Psoas muscle (tissue), 8 donors: ENCODE results near the gene CEP85. TPM values are rescaled to one million over a fixed set of nuclear protein-coding genes. Genes with fewer than 3 reads are reported as not detected.

Experiments used
- ATAC-seq, 4 donors: fragments of 200-7000 bp; cut with Tn5 transposase; one replicate each; pipeline ENCODE4 v1.9.1; 2020; ENCODE audit warnings: moderate library complexity in 3 of 4, mild to moderate bottlenecking in 2 of 4
- DNase-seq, 2 donors: peaks; one replicate each; pipeline ENCODE4 v3.0.0-alpha.2; 2020
- H3K27ac ChIP-seq: fragments of 200-600 bp; one replicate; pipeline ENCODE4 v1.8.0; 2022
- H3K27me3 ChIP-seq, 3 donors: fragments of 200-600 bp in 1 of 3; one replicate each; pipeline versions ENCODE4 v1.6.1 to v1.8.0; 2013 to 2022; ENCODE audit warnings: low read length in 2 of 3, mild to moderate bottlenecking in 2 of 3, moderate library complexity in 1 of 3; ENCODE audit not compliant: insufficient read depth in 3 of 3
- H3K36me3 ChIP-seq, 2 donors: fragments of 200-600 bp in 1 of 2; one replicate each; pipeline versions ENCODE4 v1.6.1 to v1.8.0; 2013 to 2022; ENCODE audit warnings: low read depth in 1 of 2, mild to moderate bottlenecking in 1 of 2, moderate library complexity in 1 of 2; ENCODE audit not compliant: insufficient read depth in 1 of 2
- H3K4me1 ChIP-seq: fragments of 200-600 bp; one replicate; pipeline ENCODE4 v1.8.0; 2022
- H3K4me3 ChIP-seq: fragments of 200-600 bp; one replicate; pipeline ENCODE4 v1.8.0; 2022; ENCODE audit warnings: mild to moderate bottlenecking
- H3K9me3 ChIP-seq: fragments of 200-600 bp; one replicate; pipeline ENCODE4 v1.8.0; 2022
- CTCF ChIP-seq: fragments of 200-600 bp; IDR thresholded peaks from one replicate; pipeline ENCODE4 v1.8.0; 2022; ENCODE audit warnings: antibody characterized with exemption
- WGBS, 3 donors: extraction: QIAGEN DNeasy Blood & Tissue Kit; methylation state at CpG; one replicate each; pipeline versions ENCODE4 v1.1.6 to v1.1.7; 2013; 5-methylcytosine and 5-hydroxymethylcytosine counted together
- intact Hi-C, 2 donors: fragments of 100-400 bp; cut with DNase I; formaldehyde crosslinking; loops; one replicate each; pipeline versions ENCODE4 v1.11.0 to v1.14.2; 2022
- polyA plus RNA-seq, 3 donors: library from polyadenylated mRNA; stranded (reverse); fragments of 200-250 nt; gene quantifications; one replicate each; pipeline ENCODE4 v1.2.3, GENCODE V29; 2013
- total RNA-seq, 4 donors: library from RNA; stranded (reverse); fragmentation: NEBNext Ultra II Directional in 2 of 4; extraction: Animal tissue kit (Norgen Biotek cat#: 25700) in 2 of 4; gene quantifications; one replicate each; pipeline versions ENCODE4 v1.2.1 to v1.2.4, GENCODE V29; 2021 to 2023
- donor health status: healthy with polysubstance abuse.
- donor health status: DM: no; HTN: no; CAD: no; lungs with moderate emphysema.
- donor health status: Bipolar disorder and iron deficiency.
- donor health status: healthy.
- donor health status: DM: yes; HTN: yes; CAD: no.
- donor health status: DM: no; HTN: no; CAD: no.
- donor health status: DM: no; HTN: no; CAD: no.
- donor health status: DM: yes; HTN: yes; CAD: no.

CEP85 gene
- total and polyA plus RNA-seq, 7 donors: 14.8 to 52.5 (median 24.2) TPM

GRCh38 chr1:26295194-26296138 is 61.5 kb downstream of the CEP85 start:
- no peaks in the 10 kb centered on the region for H3K4me1 ChIP-seq
- intact Hi-C loops: no loop called here
- TF ChIP-seq CTCF: no peak
- no peak overlapping the region for H3K27ac ChIP-seq
- no peaks in the 10 kb centered on the region for H3K9me3 ChIP-seq
- DNase-seq: peak in 1 of 2 donors; percentile 44
- H3K27me3 ChIP-seq: no peaks in the 10 kb centered on the region
- 88 to 90% (median 88%) methylated on average over 22 of the region's 22 CpGs for WGBS, 3 donors
- H3K36me3 ChIP-seq: no peaks in the 10 kb centered on the region
- no peak for ATAC-seq
- no peak overlapping the region for H3K4me3 ChIP-seq

DNA sequence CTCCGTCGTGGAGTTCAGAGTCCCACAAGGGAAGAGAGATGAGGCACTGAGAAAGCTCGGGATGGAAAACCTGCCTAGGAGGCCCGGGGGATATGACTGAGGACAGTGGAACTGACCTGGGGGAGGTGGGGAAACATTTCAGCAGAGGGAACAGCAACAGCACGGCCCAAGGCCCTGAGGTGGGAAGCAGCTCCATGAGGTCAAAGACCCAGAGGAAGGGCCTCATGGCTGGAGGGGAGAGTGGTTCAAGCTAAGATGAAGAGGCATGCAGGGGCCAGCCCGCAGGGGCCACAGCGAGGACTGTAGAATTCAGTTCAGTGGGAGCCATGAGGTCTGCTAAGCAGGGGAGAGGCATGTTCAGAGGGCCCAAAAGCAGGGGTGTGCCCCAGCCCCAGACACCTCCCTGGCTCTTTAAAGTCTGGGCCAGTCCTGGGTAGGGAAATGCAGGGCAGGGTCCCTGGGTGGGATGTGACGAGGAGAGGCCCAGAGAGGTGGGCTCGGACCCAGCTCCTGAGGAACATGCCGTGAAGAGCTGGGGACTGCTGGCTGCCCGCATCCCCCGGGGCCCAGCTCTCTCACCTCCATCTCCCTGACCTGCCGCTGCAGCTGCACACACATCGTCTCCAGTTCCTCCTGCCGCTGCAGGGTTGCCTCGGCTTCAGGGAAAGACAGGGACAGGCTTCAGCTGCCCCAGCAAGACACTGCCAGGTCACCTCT is 62.5 kb downstream of the CEP85 start:
- Histone ChIP-seq H3K9me3 (no peaks in the 10 kb centered on the region), H3K27me3 (no peaks in the 10 kb centered on the region), H3K4me1 (no peaks in the 10 kb centered on the region), H3K4me3 (no peak overlapping the region), H3K36me3 (no peaks in the 10 kb centered on the region), H3K27ac (no peak overlapping the region)
- TF ChIP-seq CTCF: no peak
- intact Hi-C loops: no loop called here
- peak in 1 of 2 donors; percentile 23 for DNase-seq
- ATAC-seq: no peak
- 83 to 93% (median 90%) methylated on average over 13 to 16 of the region's 16 CpGs for WGBS, 3 donors

- DNase-seq (no peak), ATAC-seq (no peak)
- Histone ChIP-seq H3K9me3 (no peaks in the 10 kb centered on the region), H3K36me3 (no peaks in the 10 kb centered on the region), H3K27me3 (no peaks in the 10 kb centered on the region), H3K27ac (no peak overlapping the region), H3K4me3 (no peak overlapping the region), H3K4me1 (no peaks in the 10 kb centered on the region)
- WGBS, 3 donors: 90 to 95% (median 90%) methylated on average over 12 of the region's 12 CpGs
- TF ChIP-seq CTCF: no peak
- intact Hi-C loops: no loop called here
Measured at GRCh38 chr1:26297057-26297790, 63.2 kb downstream of the CEP85 start.

DNA sequence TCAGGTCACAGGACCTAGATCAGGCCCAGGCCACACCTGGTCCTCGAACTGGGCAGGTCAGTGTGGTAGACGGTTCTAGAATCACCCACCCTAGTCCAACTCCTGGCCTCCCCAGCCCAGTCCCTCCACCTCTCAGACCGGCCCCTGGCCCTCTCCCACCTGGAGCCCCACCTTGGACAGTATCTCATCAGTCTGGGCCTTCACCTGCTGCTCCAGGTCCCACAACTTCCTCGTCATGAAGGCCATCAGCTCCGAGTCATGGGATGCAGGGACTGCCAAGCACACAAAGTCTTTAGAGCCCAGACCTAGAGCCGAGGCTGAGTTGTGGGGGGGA is 63.8 kb downstream of the CEP85 start:
- intact Hi-C loops: no loop called here
- ATAC-seq (no peak), DNase-seq (no peak)
- WGBS, 3 donors: 72 to 76% (median 76%) methylated on average over 6 of the region's 6 CpGs
- no peak for TF ChIP-seq CTCF
- no peaks in the 10 kb centered on the region for H3K9me3 ChIP-seq
- H3K4me3 ChIP-seq: no peak overlapping the region
- no peaks in the 10 kb centered on the region for H3K4me1 ChIP-seq
- no peaks in the 10 kb centered on the region for H3K36me3 ChIP-seq
- H3K27me3 ChIP-seq: no peaks in the 10 kb centered on the region
- no peak overlapping the region for H3K27ac ChIP-seq
